NCI-H2107 treated with DMSO at 0.1 percent for 48 hours (cell line): ENCODE results near the gene SULF2.
A peak's percentile ranks its signal among the peaks of the same experiment; 100 is the strongest.

Source experiments
- DNase-seq: peaks from one replicate; lab custom pipeline; 2025; ENCODE audit not compliant: unreplicated experiment; lab: John Stamatoyannopoulos, UW

Gene SULF2

GRCh38 chr20:47614703-47615309 lies 170.5 kb downstream of the SULF2 start:
- DNase-seq: no peak

GRCh38 chr20:47612670-47613069 lies 172.6 kb downstream of the SULF2 start:
- peak; percentile 9 for DNase-seq

GRCh38 chr20:47611785-47612184 lies 173.5 kb downstream of the SULF2 start:
- DNase-seq: no peak

- no peak for DNase-seq
Observed at GRCh38 chr20:47610945-47611250, 174.4 kb downstream of the SULF2 start.

- no peak for DNase-seq
Observed at GRCh38 chr20:47610247-47610944, 174.9 kb downstream of the SULF2 start.

- DNase-seq: no peak
Observed at GRCh38 chr20:47609001-47609400, 176.3 kb downstream of the SULF2 start.
